Suprapubic skin (tissue), 4 donors: ENCODE results near the gene LGALS4.

ENCODE experiments used
- EP300 ChIP-seq: sonication (generic); formaldehyde crosslinking; IDR thresholded peaks from one replicate; pipeline ENCODE4 v1.6.1; 2017; ENCODE audit warnings: antibody characterized with exemption
- POLR2AphosphoS5 ChIP-seq, 3 donors: sonication (generic); formaldehyde crosslinking; IDR thresholded peaks; one replicate each; pipeline ENCODE4 v1.6.1; 2017; ENCODE audit warnings: antibody characterized with exemption in 3 of 3

- TF ChIP-seq POLR2AphosphoS5 (IDR thresholded peaks at IDR 0.05) (no peak), EP300 (no peak)
Measured at GRCh38 chr19:38773469-38774177, 39.1 kb downstream of the LGALS4 start, which contains the start of gene LGALS7.
